Inflammatory macrophage (primary cell): ENCODE data around the gene NPLOC4.

Experiments
- DNase-seq, 2 donors: peaks; one replicate each; pipeline ENCODE4 v3.0.0-alpha.2; 2020 to 2022

The NPLOC4 gene

DNA sequence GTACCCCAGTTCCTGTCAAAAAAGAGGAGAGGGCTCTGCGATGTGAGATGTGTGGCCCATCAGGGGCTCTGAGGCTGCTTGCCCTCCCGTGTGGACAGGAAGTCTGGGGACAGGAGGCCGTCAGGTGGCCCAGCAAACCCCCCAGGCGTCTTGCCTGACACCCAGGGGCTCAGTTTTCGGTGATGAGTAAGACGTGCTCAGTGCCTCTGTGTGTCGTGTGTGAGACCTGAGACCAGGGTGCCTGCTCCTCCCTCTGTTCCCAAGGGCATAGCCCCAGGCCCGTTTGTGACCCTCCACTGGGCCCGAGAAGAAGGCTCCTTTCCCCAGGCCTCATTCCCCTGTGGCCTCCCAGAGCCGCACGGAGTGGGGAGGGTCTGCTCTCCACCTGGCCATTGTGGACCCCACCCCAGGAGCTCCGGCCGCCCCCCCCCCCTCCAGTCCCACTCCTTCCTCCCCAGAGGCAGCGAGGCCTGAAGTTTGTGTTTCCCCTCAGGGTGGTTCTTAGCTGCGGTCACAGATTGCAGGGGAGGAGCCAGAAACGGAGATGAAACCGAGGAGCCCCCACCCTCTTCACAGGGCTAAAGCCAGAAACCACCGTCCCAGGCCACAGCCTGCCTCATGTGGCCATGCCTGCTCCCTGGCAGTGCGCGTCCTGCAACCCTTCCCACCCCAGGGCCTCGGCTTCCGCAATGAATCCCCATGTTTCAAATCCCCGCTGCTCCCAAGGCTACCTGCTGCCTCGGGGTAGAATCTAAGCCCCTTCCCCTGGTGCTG is 119.4 kb downstream of the NPLOC4 start:
- DNase-seq, result no peak

GRCh38 chr17:81517009-81517338 is 119.9 kb downstream of the NPLOC4 start:
- DNase-seq, result no peak

- DNase-seq, result no peak
These were observed 120.5 kb downstream of the NPLOC4 start for GRCh38 chr17:81516439-81516838.

DNA sequence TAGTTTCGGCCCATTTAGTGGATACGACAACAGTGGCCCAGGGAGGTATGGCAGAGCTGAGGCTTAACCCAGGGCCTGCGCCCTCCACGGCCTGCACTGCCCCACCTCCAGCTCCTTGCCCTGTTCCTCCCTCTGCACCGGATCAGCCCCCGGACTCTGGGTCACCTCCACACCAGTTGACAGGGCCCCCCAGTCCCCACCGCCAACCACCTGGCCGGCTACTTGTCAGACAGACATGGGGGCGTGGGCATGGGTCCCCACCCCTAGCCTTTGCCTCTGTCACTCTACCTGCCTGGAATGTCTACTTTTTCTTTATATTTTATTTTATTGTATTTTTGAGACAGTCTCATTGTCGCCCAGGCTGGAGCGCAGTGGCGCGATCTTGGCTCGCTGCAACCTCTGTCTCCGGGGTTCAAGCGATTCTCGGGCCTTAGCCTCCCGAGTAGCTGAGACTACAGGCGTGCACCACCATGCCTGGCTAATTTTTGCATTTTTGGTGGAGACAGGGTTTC is 121.3 kb downstream of the NPLOC4 start:
- no peak for DNase-seq

GRCh38 chr17:81514739-81515529 is 122.0 kb downstream of the NPLOC4 start:
- DNase-seq, result peak; percentile 70 to 80

GRCh38 chr17:81514489-81514738 is 122.5 kb downstream of the NPLOC4 start:
- DNase-seq, result no peak

DNA sequence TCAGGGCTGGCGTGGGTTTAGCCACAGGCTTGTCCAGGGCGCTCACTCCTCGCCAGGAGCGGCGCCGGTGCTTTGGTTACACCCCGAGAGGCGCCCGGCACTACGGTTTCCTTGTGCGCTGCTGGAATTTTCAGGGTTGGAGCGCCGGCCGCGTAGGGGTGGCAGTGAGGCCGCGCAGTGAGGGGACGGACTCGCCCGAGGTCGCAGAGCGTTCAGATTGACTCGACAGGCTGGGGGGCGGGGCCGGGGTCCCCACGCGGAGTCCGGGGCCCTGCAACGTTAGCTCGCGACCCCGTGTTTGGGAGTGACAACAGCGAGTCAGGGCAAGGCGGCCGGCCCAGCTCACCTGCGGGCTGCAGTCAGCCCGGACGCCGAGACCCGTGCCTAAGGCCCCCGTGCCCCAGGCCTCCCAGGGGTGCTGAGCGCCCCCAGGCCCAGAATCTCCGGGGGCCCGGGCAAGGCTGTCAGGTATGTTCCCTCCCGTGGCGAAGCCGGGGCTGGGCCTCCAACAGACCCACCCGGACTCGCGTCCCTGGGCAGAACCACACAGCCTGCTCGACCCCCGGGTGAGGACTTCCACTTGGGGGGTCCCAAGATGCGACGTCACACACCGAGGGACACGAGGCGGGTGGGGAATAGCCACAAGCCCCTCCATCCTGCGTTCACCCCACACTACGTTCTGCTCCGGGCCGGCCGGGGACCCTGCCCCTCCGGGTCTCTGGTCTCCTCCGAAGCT is 123.0 kb downstream of the NPLOC4 start:
- peak; percentile 47 to 69 for DNase-seq

DNA sequence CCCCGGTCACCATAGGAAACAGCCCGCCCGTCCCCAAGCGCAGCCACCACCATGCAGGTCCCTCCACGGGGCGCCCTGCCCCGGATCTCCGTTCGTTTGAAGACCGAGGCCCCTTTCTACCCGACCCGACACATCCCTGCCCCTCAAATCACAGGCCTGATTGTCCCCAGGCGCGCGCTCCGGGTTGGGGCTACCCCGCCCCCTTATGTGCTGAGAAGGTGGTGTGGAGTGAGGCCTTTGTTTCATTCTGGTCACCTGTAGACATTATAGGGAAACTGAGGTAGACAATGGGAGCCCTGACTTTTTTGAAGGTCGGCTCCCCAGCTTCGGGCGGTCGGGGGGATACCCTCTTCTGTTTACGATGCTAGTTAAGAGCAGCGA is 123.5 kb downstream of the NPLOC4 start:
- peak; percentile 42 to 44 for DNase-seq

DNA sequence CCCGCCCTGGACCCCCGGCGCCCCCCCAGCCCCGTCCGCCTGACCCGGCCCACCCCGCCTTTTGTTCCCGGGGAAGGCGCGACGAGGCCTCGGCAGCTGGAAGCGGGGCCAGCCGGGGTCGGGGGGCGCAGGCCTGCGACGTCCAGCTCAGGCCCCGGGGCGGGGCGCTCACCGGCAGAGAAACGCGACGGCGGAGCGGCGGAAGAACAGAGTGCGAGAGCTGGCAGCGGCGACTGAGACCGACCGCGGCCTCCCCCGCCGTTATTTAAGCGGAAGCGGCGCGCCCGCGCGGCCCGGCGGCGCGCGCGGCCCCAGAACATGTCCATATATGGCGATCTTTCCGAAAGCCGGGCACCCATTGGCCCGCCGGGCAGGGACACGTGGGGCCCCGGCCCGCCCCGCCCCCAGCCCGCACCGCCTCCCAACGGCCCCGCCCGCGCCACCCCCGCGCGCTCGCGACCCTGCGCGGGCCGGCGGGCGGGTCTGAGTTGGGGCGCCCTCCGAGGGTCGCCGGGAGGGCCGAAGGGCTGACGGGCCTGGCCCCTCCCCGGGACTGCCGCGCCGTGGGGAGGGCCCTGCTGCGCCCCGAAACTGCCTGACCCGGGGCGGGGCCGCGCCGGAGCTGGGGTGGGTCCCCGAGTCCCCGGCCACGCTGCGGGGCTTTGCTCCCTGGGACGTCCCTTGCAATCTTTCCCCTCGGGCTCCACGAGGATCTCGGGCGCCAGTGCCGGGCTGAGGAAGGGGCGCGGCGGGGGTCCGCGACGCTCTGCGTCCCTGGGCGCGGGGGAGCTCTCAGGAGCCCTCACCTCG is 124.1 kb downstream of the NPLOC4 start, which contains the start of gene ACTG1:
ACTG1 (minus strand) TSS at position 238 of the 810 bp plus-strand sequence. CDS start 445 bp downstream, outside the sequence.
- DNase-seq, result peak; percentile 93 to 97

GRCh38 chr17:81511804-81512561 is 124.9 kb downstream of the NPLOC4 start:
- DNase-seq, result peak in 1 of 2 donors; percentile 62

DNA sequence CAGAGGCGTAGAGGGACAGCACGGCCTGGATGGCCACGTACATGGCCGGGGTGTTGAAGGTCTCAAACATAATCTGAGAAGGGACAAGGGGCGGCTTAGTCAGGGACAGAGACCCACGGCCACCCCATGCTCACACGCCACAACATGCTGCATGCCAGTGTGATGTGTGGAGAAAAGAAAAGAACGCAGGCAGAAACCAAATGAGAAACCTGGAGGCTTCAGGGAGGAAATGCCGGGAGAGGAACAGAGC is 125.4 kb downstream of the NPLOC4 start:
- peak in 1 of 2 donors; percentile 13 for DNase-seq

DNA sequence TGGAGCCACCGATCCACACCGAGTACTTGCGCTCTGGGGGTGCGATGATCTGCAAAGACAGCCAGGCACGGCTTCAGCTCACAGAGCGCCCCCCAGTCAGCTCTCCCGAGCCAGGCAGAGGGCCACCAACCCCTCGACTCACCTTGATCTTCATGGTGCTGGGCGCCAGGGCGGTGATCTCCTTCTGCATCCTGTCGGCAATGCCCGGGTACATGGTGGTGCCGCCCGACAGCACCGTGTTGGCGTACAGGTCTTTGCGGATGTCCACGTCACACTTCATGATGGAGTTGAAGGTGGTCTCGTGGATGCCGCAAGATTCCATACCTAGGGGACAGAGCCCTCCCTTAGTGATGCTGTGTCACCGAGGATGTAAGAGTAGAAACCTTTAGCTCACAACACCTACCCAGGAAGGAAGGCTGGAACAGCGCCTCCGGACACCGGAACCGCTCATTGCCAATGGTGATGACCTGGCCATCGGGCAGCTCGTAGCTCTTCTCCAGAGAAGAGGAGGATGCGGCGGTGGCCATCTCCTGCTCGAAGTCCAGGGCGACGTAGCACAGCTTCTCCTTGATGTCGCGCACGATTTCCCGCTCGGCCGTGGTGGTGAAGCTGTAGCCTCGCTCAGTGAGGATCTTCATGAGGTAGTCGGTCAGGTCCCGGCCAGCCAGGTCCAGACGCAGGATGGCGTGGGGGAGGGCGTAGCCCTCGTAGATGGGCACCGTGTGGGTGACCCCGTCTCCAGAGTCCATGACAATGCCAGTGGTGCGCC is 125.9 kb downstream of the NPLOC4 start:
- DNase-seq, result peak in 1 of 2 donors; percentile 27

GRCh38 chr17:81509972-81510784 is 126.7 kb downstream of the NPLOC4 start:
- no peak for DNase-seq

- peak; percentile 48 to 60 for DNase-seq
These were observed 127.5 kb downstream of the NPLOC4 start for GRCh38 chr17:81509207-81509971.

GRCh38 chr17:81508639-81509206 is 128.2 kb downstream of the NPLOC4 start:
- peak; percentile 4 to 26 for DNase-seq
